HG03139 (cell line): ENCODE results near the gene MPEG1.

ENCODE experiments used
- ATAC-seq: cut with Tn5 transposase; IDR thresholded peaks from one replicate; pipeline ENCODE4 v1.9.1; 2021; ENCODE audit not compliant: unreplicated experiment

Gene MPEG1

GRCh38 chr11:59171508-59172322 is 41.0 kb downstream of the MPEG1 start, which contains the start of gene DTX4:
Gene DTX4, plus strand, starts transcription at chr11:59172132. Its CDS starts 464 bp downstream, at chr11:59172596.
- peak; percentile 71 for ATAC-seq

- ATAC-seq = no peak
Observed at GRCh38 chr11:59164028-59164427, 48.7 kb downstream of the MPEG1 start.
